DND-41 (cell line): ENCODE measurements around the gene BTN2A1.

ENCODE experiments used
- ATAC-seq: fragments of 200-7000 bp; cut with Tn5 transposase; 3 replicates; pipeline ENCODE4 v1.9.1; 2021; ENCODE audit warnings: low read depth; ENCODE audit not compliant: insufficient read depth
- DNase-seq: peaks from one replicate; pipeline ENCODE4 v3.0.0-alpha.2; 2020
- H2AFZ ChIP-seq: 2 replicates; pipeline ENCODE4 v1.6.0; 2012; ENCODE audit warnings: low read depth, low read length
- H3K27ac ChIP-seq: 2 replicates; pipeline ENCODE4 v1.5.1; 2012; ENCODE audit warnings: low read length, inconsistent platforms
- H3K27me3 ChIP-seq: fragments of 200-600 bp; sonication (generic); 2 replicates; pipeline ENCODE4 v1.6.0; 2012; ENCODE audit warnings: low read length, mild to moderate bottlenecking, inconsistent platforms; ENCODE audit not compliant: insufficient read depth, poor library complexity
- H3K36me3 ChIP-seq: 2 replicates; pipeline ENCODE4 v1.5.1; 2012; ENCODE audit warnings: low read length, inconsistent platforms; ENCODE audit not compliant: insufficient read depth
- H3K4me1 ChIP-seq: 2 replicates; pipeline ENCODE4 v1.5.1; 2012; ENCODE audit warnings: mild to moderate bottlenecking, low read length; ENCODE audit not compliant: insufficient read depth
- H3K4me2 ChIP-seq: 2 replicates; pipeline ENCODE4 v1.6.0; 2012; ENCODE audit warnings: mild to moderate bottlenecking, moderate library complexity, low read length, inconsistent platforms; ENCODE audit not compliant: insufficient read depth
- H3K4me3 ChIP-seq, 2 experiments: fragments of 200-600 bp in 1 of 2; shearing (Covaris generic) in 1 of 2; 2 replicates each; pipeline ENCODE4 v1.5.1; 2012 to 2016; ENCODE audit warnings: inconsistent platforms in 2 of 2, low read length in 2 of 2, mild to moderate bottlenecking in 2 of 2, low read depth in 1 of 2, moderate library complexity in 1 of 2
- H3K79me2 ChIP-seq: 2 replicates; pipeline ENCODE4 v1.6.0; 2012; ENCODE audit warnings: low read length, inconsistent platforms; ENCODE audit not compliant: insufficient read depth
- H3K9ac ChIP-seq: 2 replicates; pipeline ENCODE4 v1.6.0; 2012; ENCODE audit warnings: low read depth, mild to moderate bottlenecking, inconsistent platforms, low read length, moderate library complexity
- H3K9me3 ChIP-seq: 2 replicates; pipeline ENCODE4 v1.5.1; 2012; ENCODE audit warnings: low read length, moderate library complexity, mild to moderate bottlenecking, inconsistent platforms; ENCODE audit not compliant: insufficient read depth, severe bottlenecking
- H4K20me1 ChIP-seq: 2 replicates; pipeline ENCODE4 v1.6.0; 2012; ENCODE audit warnings: low read length; ENCODE audit not compliant: insufficient read depth
- CTCF ChIP-seq: IDR thresholded peaks from 2 replicates; pipeline ENCODE4 v1.5.1; 2012; ENCODE audit warnings: borderline replicate concordance, low read length, moderate library complexity, mild to moderate bottlenecking; ENCODE audit not compliant: poor library complexity, severe bottlenecking; ENCODE audit errors: extremely low read depth
- EZH2 ChIP-seq: IDR thresholded peaks from 3 replicates; pipeline ENCODE4 v1.6.1; 2012; ENCODE audit warnings: borderline replicate concordance, low read depth, mild to moderate bottlenecking, moderate library complexity, low read length, inconsistent platforms; ENCODE audit not compliant: severe bottlenecking

Gene BTN2A1

GRCh38 chr6:26439151-26440125 is 18.3 kb upstream of the BTN2A1 start:
- Histone ChIP-seq H4K20me1 (no peaks in the 10 kb centered on the region), H3K27ac (peak overlapping the region; percentile 98), H2AFZ (peak overlapping the region; percentile 77), H3K79me2 (peaks cover 23% of the 10 kb centered on the region), H3K4me1 (peaks cover 33% of the 10 kb centered on the region), H3K9ac (peak overlapping the region; percentile 82), H3K9me3 (peaks cover under 1% of the 10 kb centered on the region), H3K4me3 (peak overlapping the region; percentile 83 to 88; a peak in 3 of 4 replicates), H3K4me2 (peak overlapping the region; percentile 67), H3K27me3 (no peaks in the 10 kb centered on the region), H3K36me3 (peaks cover 3% of the 10 kb centered on the region; the same call in 1 of the 2 replicates)
- TF ChIP-seq EZH2: no peak
- TF ChIP-seq CTCF: no peak
- ATAC-seq (no peak; the same call in 1 of the 3 replicates), DNase-seq (peak; percentile 14)

- Histone ChIP-seq H3K9me3 (no peaks in the 10 kb centered on the region), H3K9ac (peak overlapping the region; percentile 82), H3K4me1 (peaks cover 40% of the 10 kb centered on the region), H3K27me3 (no peaks in the 10 kb centered on the region), H3K36me3 (peaks cover 19% of the 10 kb centered on the region), H3K27ac (peak overlapping the region; percentile 98), H4K20me1 (no peaks in the 10 kb centered on the region), H3K79me2 (peaks cover 23% of the 10 kb centered on the region), H3K4me3 (peak overlapping the region; percentile 83 to 88), H2AFZ (peak overlapping the region; percentile 95), H3K4me2 (peak overlapping the region; percentile 67)
- no peak for ATAC-seq
- TF ChIP-seq CTCF (no peak), EZH2 (no peak)
- no peak for DNase-seq
These were observed 16.8 kb upstream of the BTN2A1 start for GRCh38 chr6:26440977-26441358.

GRCh38 chr6:26441977-26442376 is 15.8 kb upstream of the BTN2A1 start:
- TF ChIP-seq CTCF (no peak), EZH2 (no peak)
- peak overlapping the region in 1 of 2 experiments; percentile 88; a peak in 2 of 4 replicates for H3K4me3 ChIP-seq
- H3K4me2 ChIP-seq: peak overlapping the region; percentile 67
- DNase-seq (no peak), ATAC-seq (no peak)
- H3K9ac ChIP-seq: peak overlapping the region; percentile 82
- H4K20me1 ChIP-seq: no peaks in the 10 kb centered on the region
- H3K4me1 ChIP-seq: peaks cover 42% of the 10 kb centered on the region
- H2AFZ ChIP-seq: no peak overlapping the region
- H3K27ac ChIP-seq: peak overlapping the region; percentile 22; the same call in 1 of the 2 replicates
- H3K9me3 ChIP-seq: no peaks in the 10 kb centered on the region
- no peaks in the 10 kb centered on the region for H3K27me3 ChIP-seq
- peaks cover 23% of the 10 kb centered on the region for H3K79me2 ChIP-seq
- peaks cover 26% of the 10 kb centered on the region for H3K36me3 ChIP-seq
